Measurements from ENCODE around the gene TENM4. TPM values are rescaled to one million over a fixed set of nuclear protein-coding genes. Genes with fewer than 3 reads are reported as not detected.

Gene TENM4
- total RNA-seq, 1 experiment from 2014 or later: 0.39 TPM

DNA sequence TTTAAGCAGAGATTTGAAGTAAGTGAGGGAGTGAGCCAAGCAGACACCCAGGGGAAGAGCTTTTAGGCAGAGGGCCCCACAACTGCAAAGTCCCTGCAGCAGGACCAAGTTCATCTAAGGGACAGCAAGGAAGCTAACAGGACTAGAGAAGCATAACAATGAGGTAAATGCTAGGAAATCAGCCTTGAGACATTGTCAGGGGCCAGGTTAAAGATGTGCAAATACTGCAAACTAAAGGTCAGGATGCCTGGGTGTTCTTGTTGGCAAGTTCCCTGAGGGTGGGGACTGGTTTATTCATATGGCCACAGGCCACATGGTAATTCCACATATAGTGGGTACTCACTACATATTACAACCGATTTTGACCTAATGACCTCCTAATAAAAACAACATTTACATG, 467.0 kb downstream of the TENM4 start:
- POLR2A ChIA-PET: no interaction called here
- Histone ChIP-seq H3K27me3 (ENCODE audit: control insufficient read depth, insufficient read depth, low read length) (peaks cover 2% of the 10 kb centered on the region), H3K9me3 (ENCODE audit: control insufficient read depth, insufficient read depth, low read depth, low read length) (no peaks in the 10 kb centered on the region), H3K27ac (ENCODE audit: low read length) (no peak overlapping the region), H3K4me1 (ENCODE audit: control insufficient read depth, insufficient read depth, low read length) (no peaks in the 10 kb centered on the region), H3K36me3 (ENCODE audit: control insufficient read depth, insufficient read depth, low read length) (no peaks in the 10 kb centered on the region), H3K4me3 (ENCODE audit: low read depth in 2 of 2, low read length in 2 of 2) (no peak overlapping the region)
- BruUV-seq (replicated peaks): no TSS peak
- in situ Hi-C loops (cut with HindIII; ENCODE audit: low pct_unique_long_range_greater_than_20kb, low sequenced_read_pairs) (no loop called here), intact Hi-C loops (cut with micrococcal nuclease; ENCODE audit: unreplicated experiment) (no loop called here)
- CTCF ChIA-PET: no interaction called here
- TF ChIP-seq, protein P1, sequence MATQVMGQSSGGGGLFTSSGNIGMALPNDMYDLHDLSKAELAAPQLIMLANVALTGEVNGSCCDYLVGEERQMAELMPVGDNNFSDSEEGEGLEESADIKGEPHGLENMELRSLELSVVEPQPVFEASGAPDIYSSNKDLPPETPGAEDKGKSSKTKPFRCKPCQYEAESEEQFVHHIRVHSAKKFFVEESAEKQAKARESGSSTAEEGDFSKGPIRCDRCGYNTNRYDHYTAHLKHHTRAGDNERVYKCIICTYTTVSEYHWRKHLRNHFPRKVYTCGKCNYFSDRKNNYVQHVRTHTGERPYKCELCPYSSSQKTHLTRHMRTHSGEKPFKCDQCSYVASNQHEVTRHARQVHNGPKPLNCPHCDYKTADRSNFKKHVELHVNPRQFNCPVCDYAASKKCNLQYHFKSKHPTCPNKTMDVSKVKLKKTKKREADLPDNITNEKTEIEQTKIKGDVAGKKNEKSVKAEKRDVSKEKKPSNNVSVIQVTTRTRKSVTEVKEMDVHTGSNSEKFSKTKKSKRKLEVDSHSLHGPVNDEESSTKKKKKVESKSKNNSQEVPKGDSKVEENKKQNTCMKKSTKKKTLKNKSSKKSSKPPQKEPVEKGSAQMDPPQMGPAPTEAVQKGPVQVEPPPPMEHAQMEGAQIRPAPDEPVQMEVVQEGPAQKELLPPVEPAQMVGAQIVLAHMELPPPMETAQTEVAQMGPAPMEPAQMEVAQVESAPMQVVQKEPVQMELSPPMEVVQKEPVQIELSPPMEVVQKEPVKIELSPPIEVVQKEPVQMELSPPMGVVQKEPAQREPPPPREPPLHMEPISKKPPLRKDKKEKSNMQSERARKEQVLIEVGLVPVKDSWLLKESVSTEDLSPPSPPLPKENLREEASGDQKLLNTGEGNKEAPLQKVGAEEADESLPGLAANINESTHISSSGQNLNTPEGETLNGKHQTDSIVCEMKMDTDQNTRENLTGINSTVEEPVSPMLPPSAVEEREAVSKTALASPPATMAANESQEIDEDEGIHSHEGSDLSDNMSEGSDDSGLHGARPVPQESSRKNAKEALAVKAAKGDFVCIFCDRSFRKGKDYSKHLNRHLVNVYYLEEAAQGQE (IDR thresholded peaks at IDR 0.05; ENCODE audit: insufficient read depth in 1 of 2, low read depth in 2 of 2, low read length in 1 of 2): no peak
- TF ChIP-seq TCF7L2 (IDR thresholded peaks at IDR 0.05; ENCODE audit: low read depth, low read length) (no peak), SIN3A (IDR thresholded peaks at IDR 0.05; ENCODE audit: borderline replicate concordance, insufficient read depth, low read depth, low read length) (no peak), POLR2AphosphoS5 (IDR thresholded peaks at IDR 0.05; ENCODE audit: low read depth, low read length) (no peak)
- TF ChIP-seq, protein P2, sequence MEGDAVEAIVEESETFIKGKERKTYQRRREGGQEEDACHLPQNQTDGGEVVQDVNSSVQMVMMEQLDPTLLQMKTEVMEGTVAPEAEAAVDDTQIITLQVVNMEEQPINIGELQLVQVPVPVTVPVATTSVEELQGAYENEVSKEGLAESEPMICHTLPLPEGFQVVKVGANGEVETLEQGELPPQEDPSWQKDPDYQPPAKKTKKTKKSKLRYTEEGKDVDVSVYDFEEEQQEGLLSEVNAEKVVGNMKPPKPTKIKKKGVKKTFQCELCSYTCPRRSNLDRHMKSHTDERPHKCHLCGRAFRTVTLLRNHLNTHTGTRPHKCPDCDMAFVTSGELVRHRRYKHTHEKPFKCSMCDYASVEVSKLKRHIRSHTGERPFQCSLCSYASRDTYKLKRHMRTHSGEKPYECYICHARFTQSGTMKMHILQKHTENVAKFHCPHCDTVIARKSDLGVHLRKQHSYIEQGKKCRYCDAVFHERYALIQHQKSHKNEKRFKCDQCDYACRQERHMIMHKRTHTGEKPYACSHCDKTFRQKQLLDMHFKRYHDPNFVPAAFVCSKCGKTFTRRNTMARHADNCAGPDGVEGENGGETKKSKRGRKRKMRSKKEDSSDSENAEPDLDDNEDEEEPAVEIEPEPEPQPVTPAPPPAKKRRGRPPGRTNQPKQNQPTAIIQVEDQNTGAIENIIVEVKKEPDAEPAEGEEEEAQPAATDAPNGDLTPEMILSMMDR (IDR thresholded peaks at IDR 0.05): no peak
- DNase-seq (ENCODE audit: low read depth, low spot score): no peak
- ATAC-seq: no peak

DNA sequence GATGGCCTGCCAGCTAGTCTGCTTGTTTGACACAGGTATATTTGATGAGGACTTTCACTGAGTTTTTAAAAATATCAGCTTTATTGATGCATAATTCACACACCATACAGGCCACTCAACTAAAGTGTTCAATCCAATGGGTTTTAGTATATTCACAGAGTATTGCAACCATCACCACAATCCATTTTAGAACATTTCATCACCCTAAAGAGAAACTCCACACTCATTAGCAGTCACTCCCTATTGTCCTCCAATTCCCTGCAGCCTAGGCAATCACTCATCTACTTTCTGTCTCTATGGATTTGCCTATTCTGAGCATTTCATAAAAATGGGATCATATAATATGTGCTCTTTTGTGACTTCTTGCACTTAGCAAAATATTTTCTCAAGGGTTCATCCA, 468.2 kb downstream of the TENM4 start:
- Histone ChIP-seq H3K27ac (ENCODE audit: low read length) (no peak overlapping the region), H3K27me3 (ENCODE audit: control insufficient read depth, insufficient read depth, low read length) (peaks cover 2% of the 10 kb centered on the region), H3K9me3 (ENCODE audit: control insufficient read depth, insufficient read depth, low read depth, low read length) (no peaks in the 10 kb centered on the region), H3K4me1 (ENCODE audit: control insufficient read depth, insufficient read depth, low read length) (no peaks in the 10 kb centered on the region), H3K4me3 (ENCODE audit: low read depth in 2 of 2, low read length in 2 of 2) (no peak overlapping the region), H3K36me3 (ENCODE audit: control insufficient read depth, insufficient read depth, low read length) (no peaks in the 10 kb centered on the region)
- no peak for DNase-seq (ENCODE audit: low read depth, low spot score)
- no peak for ATAC-seq
- ChIA-PET POLR2A (no interaction called here), CTCF (no interaction called here)
- no peak for TF ChIP-seq POLR2AphosphoS5 (IDR thresholded peaks at IDR 0.05; ENCODE audit: low read depth, low read length)
- TF ChIP-seq, protein P1 (IDR thresholded peaks at IDR 0.05; ENCODE audit: insufficient read depth in 1 of 2, low read depth in 2 of 2, low read length in 1 of 2): no peak
- TF ChIP-seq, protein P2 (IDR thresholded peaks at IDR 0.05): no peak
- no peak for TF ChIP-seq SIN3A (IDR thresholded peaks at IDR 0.05; ENCODE audit: borderline replicate concordance, insufficient read depth, low read depth, low read length)
- no peak for TF ChIP-seq TCF7L2 (IDR thresholded peaks at IDR 0.05; ENCODE audit: low read depth, low read length)
- no TSS peak for BruUV-seq (replicated peaks)
- intact Hi-C loops (cut with micrococcal nuclease; ENCODE audit: unreplicated experiment) (no loop called here), in situ Hi-C loops (cut with HindIII; ENCODE audit: low pct_unique_long_range_greater_than_20kb, low sequenced_read_pairs) (no loop called here)
